Psoas muscle (tissue), 8 donors: Measurements from ENCODE around the gene NKX6-1. TPM values are rescaled to one million over a fixed set of nuclear protein-coding genes. Genes with fewer than 3 reads are reported as not detected.

Experiments
- ATAC-seq, 4 donors: fragments of 200-7000 bp; cut with Tn5 transposase; one replicate each; pipeline ENCODE4 v1.9.1; 2020; ENCODE audit warnings: moderate library complexity in 3 of 4, mild to moderate bottlenecking in 2 of 4
- DNase-seq, 2 donors: peaks; one replicate each; pipeline ENCODE4 v3.0.0-alpha.2; 2020
- H3K27ac ChIP-seq: fragments of 200-600 bp; one replicate; pipeline ENCODE4 v1.8.0; 2022
- H3K27me3 ChIP-seq, 3 donors: fragments of 200-600 bp in 1 of 3; one replicate each; pipeline versions ENCODE4 v1.6.1 to v1.8.0; 2013 to 2022; ENCODE audit warnings: low read length in 2 of 3, mild to moderate bottlenecking in 2 of 3, moderate library complexity in 1 of 3; ENCODE audit not compliant: insufficient read depth in 3 of 3
- H3K36me3 ChIP-seq, 2 donors: fragments of 200-600 bp in 1 of 2; one replicate each; pipeline versions ENCODE4 v1.6.1 to v1.8.0; 2013 to 2022; ENCODE audit warnings: low read depth in 1 of 2, mild to moderate bottlenecking in 1 of 2, moderate library complexity in 1 of 2; ENCODE audit not compliant: insufficient read depth in 1 of 2
- H3K4me1 ChIP-seq: fragments of 200-600 bp; one replicate; pipeline ENCODE4 v1.8.0; 2022
- H3K4me3 ChIP-seq: fragments of 200-600 bp; one replicate; pipeline ENCODE4 v1.8.0; 2022; ENCODE audit warnings: mild to moderate bottlenecking
- H3K9me3 ChIP-seq: fragments of 200-600 bp; one replicate; pipeline ENCODE4 v1.8.0; 2022
- WGBS, 3 donors: extraction: QIAGEN DNeasy Blood & Tissue Kit; methylation state at CpG; one replicate each; pipeline versions ENCODE4 v1.1.6 to v1.1.7; 2013; 5-methylcytosine and 5-hydroxymethylcytosine counted together
- intact Hi-C, 2 donors: fragments of 100-400 bp; cut with DNase I; formaldehyde crosslinking; loops; one replicate each; pipeline versions ENCODE4 v1.11.0 to v1.14.2; 2022
- polyA plus RNA-seq, 3 donors: library from polyadenylated mRNA; stranded (reverse); fragments of 200-250 nt; gene quantifications; one replicate each; pipeline ENCODE4 v1.2.3, GENCODE V29; 2013
- total RNA-seq, 4 donors: library from RNA; stranded (reverse); fragmentation: NEBNext Ultra II Directional in 2 of 4; extraction: Animal tissue kit (Norgen Biotek cat#: 25700) in 2 of 4; gene quantifications; one replicate each; pipeline versions ENCODE4 v1.2.1 to v1.2.4, GENCODE V29; 2021 to 2023
- TF ChIP-seq, protein P1 (sequence below): fragments of 200-600 bp; IDR thresholded peaks from one replicate; pipeline ENCODE4 v1.8.0; 2022; ENCODE audit warnings: antibody characterized with exemption
- donor health status: healthy with polysubstance abuse.
- donor health status: DM: no; HTN: no; CAD: no; lungs with moderate emphysema.
- donor health status: Bipolar disorder and iron deficiency.
- donor health status: healthy.
- donor health status: DM: yes; HTN: yes; CAD: no.
- donor health status: DM: no; HTN: no; CAD: no.
- donor health status: DM: no; HTN: no; CAD: no.
- donor health status: DM: yes; HTN: yes; CAD: no.

NKX6-1 gene
- total and polyA plus RNA-seq, 7 donors = 0.28 to 0.58 TPM; not detected in 5

DNA sequence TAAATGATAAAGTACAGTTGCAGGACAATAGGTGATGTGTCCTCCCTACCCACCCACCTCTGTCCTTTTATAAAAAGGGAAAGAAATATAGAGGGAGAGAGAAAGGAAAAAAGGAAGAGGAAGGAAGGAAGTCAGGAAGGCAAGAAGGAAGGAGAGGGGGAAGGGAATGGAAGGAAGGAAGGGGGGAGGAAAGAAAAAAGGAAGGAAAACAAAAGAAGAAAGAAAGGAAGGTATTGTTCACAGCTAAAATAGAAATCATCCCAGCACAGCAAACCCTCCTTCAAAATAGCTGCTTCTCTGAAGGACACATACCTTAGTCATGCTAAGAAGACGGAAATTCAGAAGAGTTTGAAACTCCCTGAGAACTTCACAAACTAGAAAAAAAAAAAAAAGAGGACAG lies 8.4 kb downstream of the NKX6-1 start:
- TF ChIP-seq, protein P1, sequence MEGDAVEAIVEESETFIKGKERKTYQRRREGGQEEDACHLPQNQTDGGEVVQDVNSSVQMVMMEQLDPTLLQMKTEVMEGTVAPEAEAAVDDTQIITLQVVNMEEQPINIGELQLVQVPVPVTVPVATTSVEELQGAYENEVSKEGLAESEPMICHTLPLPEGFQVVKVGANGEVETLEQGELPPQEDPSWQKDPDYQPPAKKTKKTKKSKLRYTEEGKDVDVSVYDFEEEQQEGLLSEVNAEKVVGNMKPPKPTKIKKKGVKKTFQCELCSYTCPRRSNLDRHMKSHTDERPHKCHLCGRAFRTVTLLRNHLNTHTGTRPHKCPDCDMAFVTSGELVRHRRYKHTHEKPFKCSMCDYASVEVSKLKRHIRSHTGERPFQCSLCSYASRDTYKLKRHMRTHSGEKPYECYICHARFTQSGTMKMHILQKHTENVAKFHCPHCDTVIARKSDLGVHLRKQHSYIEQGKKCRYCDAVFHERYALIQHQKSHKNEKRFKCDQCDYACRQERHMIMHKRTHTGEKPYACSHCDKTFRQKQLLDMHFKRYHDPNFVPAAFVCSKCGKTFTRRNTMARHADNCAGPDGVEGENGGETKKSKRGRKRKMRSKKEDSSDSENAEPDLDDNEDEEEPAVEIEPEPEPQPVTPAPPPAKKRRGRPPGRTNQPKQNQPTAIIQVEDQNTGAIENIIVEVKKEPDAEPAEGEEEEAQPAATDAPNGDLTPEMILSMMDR = no peak
- Histone ChIP-seq H3K9me3 (no peaks in the 10 kb centered on the region), H3K36me3 (no peaks in the 10 kb centered on the region), H3K27ac (no peak overlapping the region), H3K4me3 (no peak overlapping the region), H3K27me3 (peaks cover 3 to 94% (median 25%) of the 10 kb centered on the region in 3 donors), H3K4me1 (peaks cover 4% of the 10 kb centered on the region)
- ATAC-seq (no peak), DNase-seq (no peak)
- WGBS, 3 donors = 39 to 72% (median 62%) methylated on average over 1 of the region's 1 CpG
- intact Hi-C loops = no loop called here

DNA sequence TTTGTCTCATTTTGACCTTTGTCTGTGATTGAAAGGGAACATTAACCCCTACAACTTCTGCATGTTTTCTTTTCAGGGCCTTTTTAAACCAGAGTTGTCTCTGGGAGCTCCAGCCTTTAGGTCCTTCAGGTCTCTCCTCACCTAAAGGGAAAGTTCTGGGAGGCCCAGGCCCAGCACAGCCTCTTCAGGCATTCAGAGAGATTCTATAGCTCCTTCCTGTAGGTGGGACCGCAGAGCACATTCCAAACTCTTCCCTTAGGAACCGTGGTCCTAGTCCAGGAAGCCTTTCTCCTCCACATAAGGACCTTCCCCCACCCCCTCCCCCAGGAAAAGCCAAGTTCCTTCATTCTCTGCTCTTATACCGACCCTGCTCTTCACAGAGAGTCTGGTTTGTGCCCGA lies 14.9 kb downstream of the NKX6-1 start:
- TF ChIP-seq, protein P1 = no peak
- no peaks in the 10 kb centered on the region for H3K9me3 ChIP-seq
- ATAC-seq (no peak), DNase-seq (no peak)
- H3K36me3 ChIP-seq = no peaks in the 10 kb centered on the region
- no peak overlapping the region for H3K4me3 ChIP-seq
- peaks cover 10 to 87% (median 44%) of the 10 kb centered on the region in 3 donors for H3K27me3 ChIP-seq
- no peak overlapping the region for H3K27ac ChIP-seq
- H3K4me1 ChIP-seq = peaks cover 4% of the 10 kb centered on the region
- 21 to 38% (median 29%) methylated on average over 4 of the region's 4 CpGs for WGBS, 3 donors
- intact Hi-C loops = no loop called here

DNA sequence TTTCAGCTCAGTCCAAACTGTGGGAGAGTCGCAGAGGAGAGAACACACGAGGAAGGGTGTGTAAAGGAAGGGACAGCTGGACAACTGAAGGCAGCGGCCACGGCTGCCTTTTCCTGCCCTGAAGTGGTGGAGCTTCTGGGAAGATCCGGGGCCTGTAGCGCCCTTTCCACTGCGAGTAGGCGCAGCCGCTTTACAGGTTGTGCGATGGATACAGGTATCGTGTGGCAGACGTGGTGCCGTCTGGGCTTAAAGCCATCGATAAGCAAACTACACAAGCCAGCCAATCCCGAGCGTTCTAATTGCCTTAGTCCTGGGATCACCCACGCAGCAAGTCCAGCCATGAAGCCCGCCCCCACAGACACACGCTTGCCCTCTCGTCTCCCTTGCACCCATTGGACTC lies 15.4 kb downstream of the NKX6-1 start:
- peak in 1 of 4 donors; percentile 15 for ATAC-seq
- Histone ChIP-seq H3K4me3 (peak overlapping the region; percentile 51), H3K27ac (no peak overlapping the region), H3K36me3 (no peaks in the 10 kb centered on the region), H3K9me3 (no peaks in the 10 kb centered on the region), H3K4me1 (peaks cover 4% of the 10 kb centered on the region), H3K27me3 (peaks cover 10 to 84% (median 43%) of the 10 kb centered on the region in 3 donors)
- TF ChIP-seq, protein P1 = no peak
- DNase-seq = no peak
- intact Hi-C loops = no loop called here
- WGBS, 3 donors = 5 to 9% (median 7%) methylated on average over 20 of the region's 20 CpGs

DNA sequence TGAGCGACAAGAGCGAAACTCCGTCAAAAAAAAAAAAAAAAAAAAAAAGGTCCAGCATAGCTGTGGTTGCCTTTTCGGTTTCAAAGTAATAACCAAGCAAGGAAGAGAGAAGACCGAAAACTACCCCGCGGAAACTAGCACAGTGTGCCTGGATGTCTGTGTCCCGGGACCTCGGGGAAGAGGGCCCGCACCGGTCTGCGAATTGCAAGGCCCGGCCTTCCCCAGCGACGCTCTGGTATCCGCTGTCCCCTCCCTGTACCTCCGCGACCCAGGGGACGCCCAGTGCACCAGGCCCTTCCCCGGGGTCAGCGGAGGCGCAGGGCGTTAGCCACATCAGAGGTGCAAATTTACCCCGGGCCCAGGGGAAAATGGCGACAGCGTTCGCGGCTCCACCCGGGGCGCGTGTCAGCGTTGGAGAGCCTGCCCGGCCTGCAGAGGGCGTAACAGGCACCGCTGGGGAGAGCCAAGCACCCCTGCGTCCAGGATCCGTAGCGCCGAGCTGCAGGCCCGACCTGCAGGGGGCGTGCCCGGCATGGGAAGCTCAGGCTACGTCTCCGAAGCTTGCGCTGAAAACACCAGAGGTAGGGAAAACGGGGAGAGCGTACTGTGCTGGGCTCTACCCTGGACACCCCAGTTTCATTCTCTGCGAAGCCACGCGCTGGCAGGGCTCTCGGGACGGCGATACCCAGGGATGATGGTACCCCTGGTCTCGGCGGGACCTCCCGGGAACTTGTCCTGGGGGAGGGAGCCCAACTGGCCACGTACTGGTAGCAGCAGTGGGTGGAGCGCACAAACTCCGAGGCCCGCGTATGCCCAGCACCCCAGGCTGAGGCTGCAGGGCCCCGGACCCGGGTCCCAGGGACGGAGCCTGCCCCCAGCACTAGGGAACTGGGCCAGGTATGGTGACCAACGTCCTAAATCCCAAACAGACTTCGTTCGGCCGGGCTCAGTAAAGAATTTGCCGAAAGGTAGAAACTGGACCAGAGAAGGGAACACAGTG lies 16.2 kb downstream of the NKX6-1 start:
- H3K4me1 ChIP-seq = peaks cover 4% of the 10 kb centered on the region
- peaks cover 10 to 76% (median 43%) of the 10 kb centered on the region in 3 donors for H3K27me3 ChIP-seq
- no peaks in the 10 kb centered on the region for H3K9me3 ChIP-seq
- intact Hi-C loops = no loop called here
- 4 to 5% (median 5%) methylated on average over 61 to 69 of the region's 69 CpGs for WGBS, 3 donors
- H3K36me3 ChIP-seq = no peaks in the 10 kb centered on the region
- DNase-seq (peak in 1 of 2 donors; percentile 31), ATAC-seq (peak; percentile 72 to 84 (median 80))
- H3K27ac ChIP-seq = no peak overlapping the region
- peak overlapping the region; percentile 51 for H3K4me3 ChIP-seq
- TF ChIP-seq, protein P1 = peak; percentile 47
